Measurements from ENCODE around the gene C12orf42. TPM values are rescaled to one million over a fixed set of nuclear protein-coding genes. Genes with fewer than 3 reads are reported as not detected.

The C12orf42 gene
- total and polyA plus RNA-seq, 4 experiments from 2014 or later: 4.5 to 12.8 (median 6.5) TPM

GRCh38 chr12:103513875-103514274 is 18.1 kb upstream of the C12orf42 start:
- Histone ChIP-seq H3K4me3 (ENCODE audit: low read length in 2 of 2) (no peak overlapping the region), H3K9me3 (ENCODE audit: control insufficient read depth in 1 of 2, low read length in 2 of 2) (no peaks in the 10 kb centered on the region), H3K36me3 (ENCODE audit: insufficient read depth, low read length) (no peaks in the 10 kb centered on the region), H3K4me1 (ENCODE audit: insufficient read depth, low read length) (no peaks in the 10 kb centered on the region), H3K27ac (ENCODE audit: low read depth, low read length) (no peak overlapping the region), H3K27me3 (ENCODE audit: insufficient read depth, low read length) (no peaks in the 10 kb centered on the region)
- intact Hi-C loops (cut with micrococcal nuclease): no loop called here
- H3K4me3 Mint-ChIP-seq: no peak overlapping the region
- ChIA-PET POLR2A (ENCODE audit: partially characterized antibody) (no interaction called here), CTCF (ENCODE audit: partially characterized antibody) (interaction anchor here (1.2 kb wide), 1 partner anchor 12 kb away, joined by 3 read pairs; no protein-coding TSS in a partner anchor)
- H3K9me3 Mint-ChIP-seq: no peaks in the 10 kb centered on the region
- no peaks in the 10 kb centered on the region for H3K4me1 Mint-ChIP-seq
- no peak for DNase-seq
- H3K27ac Mint-ChIP-seq: no peak overlapping the region
- H3K36me3 Mint-ChIP-seq: no peaks in the 10 kb centered on the region
- peaks cover 0 to 1% of the 10 kb centered on the region in 2 donors for H3K27me3 Mint-ChIP-seq

- Histone ChIP-seq H3K4me3 (ENCODE audit: low read length in 2 of 2) (no peak overlapping the region), H3K27ac (ENCODE audit: low read depth, low read length) (no peak overlapping the region), H3K4me1 (ENCODE audit: insufficient read depth, low read length) (no peaks in the 10 kb centered on the region), H3K36me3 (ENCODE audit: insufficient read depth, low read length) (no peaks in the 10 kb centered on the region), H3K27me3 (ENCODE audit: insufficient read depth, low read length) (no peaks in the 10 kb centered on the region), H3K9me3 (ENCODE audit: control insufficient read depth in 1 of 2, low read length in 2 of 2) (no peaks in the 10 kb centered on the region)
- Mint-ChIP-seq H3K27me3 (no peaks in the 10 kb centered on the region), H3K4me1 (peaks cover 0 to 4% (median 2%) of the 10 kb centered on the region in 4 donors), H3K36me3 (no peaks in the 10 kb centered on the region), H3K9me3 (peaks cover 0 to 2% (median 0%) of the 10 kb centered on the region in 8 donors), H3K27ac (peak overlapping the region in 1 of 7 donors; percentile 17), H3K4me3 (no peak overlapping the region)
- POLR2A ChIA-PET (ENCODE audit: partially characterized antibody): no interaction called here
- CTCF ChIA-PET (ENCODE audit: partially characterized antibody): interaction anchor here (0.8 to 3.3 kb wide), 3 partner anchors 43 to 557 kb away, joined by 4 to 16 read pairs (median 12); no protein-coding TSS in a partner anchor
- DNase-seq: peak in 1 of 5 donors; percentile 13
- intact Hi-C loops (cut with micrococcal nuclease): loop anchor here (2.0 kb wide), 1 partner anchor 105 kb away; no protein-coding TSS in a partner anchor
These were observed 9.8 kb upstream of the C12orf42 start for GRCh38 chr12:103505371-103506236.

GRCh38 chr12:103504606-103505005 is 8.8 kb upstream of the C12orf42 start:
- Histone ChIP-seq H3K36me3 (ENCODE audit: insufficient read depth, low read length) (no peaks in the 10 kb centered on the region), H3K27ac (ENCODE audit: low read depth, low read length) (no peak overlapping the region), H3K4me1 (ENCODE audit: insufficient read depth, low read length) (no peaks in the 10 kb centered on the region), H3K9me3 (ENCODE audit: control insufficient read depth in 1 of 2, low read length in 2 of 2) (no peaks in the 10 kb centered on the region), H3K27me3 (ENCODE audit: insufficient read depth, low read length) (no peaks in the 10 kb centered on the region), H3K4me3 (ENCODE audit: low read length in 2 of 2) (no peak overlapping the region)
- H3K27me3 Mint-ChIP-seq: no peaks in the 10 kb centered on the region
- H3K27ac Mint-ChIP-seq: no peak overlapping the region
- POLR2A ChIA-PET (ENCODE audit: partially characterized antibody): no interaction called here
- peak in 1 of 5 donors; percentile 24 for DNase-seq
- no peak overlapping the region for H3K4me3 Mint-ChIP-seq
- intact Hi-C loops (cut with micrococcal nuclease): loop anchor here (1.0 to 2.0 kb wide), 4 partner anchors 104 to 621 kb away; no protein-coding TSS in a partner anchor
- H3K36me3 Mint-ChIP-seq: no peaks in the 10 kb centered on the region
- H3K9me3 Mint-ChIP-seq: peaks cover 0 to 2% (median 0%) of the 10 kb centered on the region in 8 donors
- peaks cover 0 to 4% (median 2%) of the 10 kb centered on the region in 4 donors for H3K4me1 Mint-ChIP-seq
- CTCF ChIA-PET (ENCODE audit: partially characterized antibody): interaction anchor here (0.6 to 3.3 kb wide), 6 partner anchors 12 to 621 kb away, joined by 3 to 16 read pairs (median 4); no protein-coding TSS in a partner anchor

- peak overlapping the region in 1 of 7 donors; percentile 38 for H3K27ac Mint-ChIP-seq
- Histone ChIP-seq H3K9me3 (ENCODE audit: control insufficient read depth in 1 of 2, low read length in 2 of 2) (no peaks in the 10 kb centered on the region), H3K36me3 (ENCODE audit: insufficient read depth, low read length) (no peaks in the 10 kb centered on the region), H3K27ac (ENCODE audit: low read depth, low read length) (no peak overlapping the region), H3K27me3 (ENCODE audit: insufficient read depth, low read length) (no peaks in the 10 kb centered on the region), H3K4me3 (ENCODE audit: low read length in 2 of 2) (no peak overlapping the region), H3K4me1 (ENCODE audit: insufficient read depth, low read length) (no peaks in the 10 kb centered on the region)
- no peaks in the 10 kb centered on the region for H3K27me3 Mint-ChIP-seq
- no peak overlapping the region for H3K4me3 Mint-ChIP-seq
- H3K4me1 Mint-ChIP-seq: peaks cover 0 to 4% (median 2%) of the 10 kb centered on the region in 4 donors
- no peaks in the 10 kb centered on the region for H3K36me3 Mint-ChIP-seq
- POLR2A ChIA-PET (ENCODE audit: partially characterized antibody): no interaction called here
- intact Hi-C loops (cut with micrococcal nuclease): loop anchor here (1.0 to 2.0 kb wide), 4 partner anchors 103 to 621 kb away; no protein-coding TSS in a partner anchor
- CTCF ChIA-PET (ENCODE audit: partially characterized antibody): interaction anchor here (0.6 to 3.3 kb wide), 7 partner anchors 11 to 621 kb away, joined by 3 to 16 read pairs (median 3); no protein-coding TSS in a partner anchor
- H3K9me3 Mint-ChIP-seq: peaks cover 0 to 4% (median 0%) of the 10 kb centered on the region in 8 donors
- peak; percentile 46 to 63 (median 57) for DNase-seq
These were observed 8.0 kb upstream of the C12orf42 start for GRCh38 chr12:103503546-103504480.

GRCh38 chr12:103501447-103501846 is 5.7 kb upstream of the C12orf42 start:
- H3K4me3 ChIP-seq (ENCODE audit: low read length in 2 of 2): no peak overlapping the region
- no peaks in the 10 kb centered on the region for H3K4me1 ChIP-seq (ENCODE audit: insufficient read depth, low read length)
- peaks cover 0 to under 1% of the 10 kb centered on the region in 2 donors for H3K27me3 Mint-ChIP-seq
- no peaks in the 10 kb centered on the region for H3K36me3 ChIP-seq (ENCODE audit: insufficient read depth, low read length)
- DNase-seq: no peak
- H3K27ac ChIP-seq (ENCODE audit: low read depth, low read length): no peak overlapping the region
- H3K9me3 Mint-ChIP-seq: peaks cover 0 to 6% (median 0%) of the 10 kb centered on the region in 8 donors
- H3K4me1 Mint-ChIP-seq: peaks cover 0 to 5% (median 2%) of the 10 kb centered on the region in 4 donors
- no peak overlapping the region for H3K4me3 Mint-ChIP-seq
- ChIA-PET POLR2A (ENCODE audit: partially characterized antibody) (no interaction called here), CTCF (ENCODE audit: partially characterized antibody) (interaction anchor here (1.4 to 1.7 kb wide), 5 partner anchors 12 to 618 kb away, joined by 3 to 13 read pairs (median 4); no protein-coding TSS in a partner anchor)
- H3K36me3 Mint-ChIP-seq: no peaks in the 10 kb centered on the region
- no peaks in the 10 kb centered on the region for H3K9me3 ChIP-seq (ENCODE audit: control insufficient read depth in 1 of 2, low read length in 2 of 2)
- no peak overlapping the region for H3K27ac Mint-ChIP-seq
- no peaks in the 10 kb centered on the region for H3K27me3 ChIP-seq (ENCODE audit: insufficient read depth, low read length)
- intact Hi-C loops (cut with micrococcal nuclease): no loop called here

GRCh38 chr12:103499571-103499970 is 3.8 kb upstream of the C12orf42 start:
- ChIA-PET CTCF (ENCODE audit: partially characterized antibody) (no interaction called here), POLR2A (ENCODE audit: partially characterized antibody) (no interaction called here)
- Mint-ChIP-seq H3K27me3 (peaks cover 5 to 7% of the 10 kb centered on the region in 2 donors), H3K9me3 (peaks cover 0 to 6% (median under 1%) of the 10 kb centered on the region in 8 donors), H3K4me1 (peaks cover 8 to 16% (median 12%) of the 10 kb centered on the region in 4 donors), H3K36me3 (peaks cover 0 to 1% of the 10 kb centered on the region in 2 donors), H3K4me3 (no peak overlapping the region), H3K27ac (peak overlapping the region in 1 of 7 donors; percentile 2)
- Histone ChIP-seq H3K27ac (ENCODE audit: low read depth, low read length) (no peak overlapping the region), H3K4me3 (ENCODE audit: low read length in 2 of 2) (no peak overlapping the region), H3K27me3 (ENCODE audit: insufficient read depth, low read length) (peaks cover 4% of the 10 kb centered on the region), H3K9me3 (ENCODE audit: control insufficient read depth in 1 of 2, low read length in 2 of 2) (no peaks in the 10 kb centered on the region), H3K36me3 (ENCODE audit: insufficient read depth, low read length) (no peaks in the 10 kb centered on the region), H3K4me1 (ENCODE audit: insufficient read depth, low read length) (peaks cover 8% of the 10 kb centered on the region)
- peak in 1 of 5 donors; percentile 9 for DNase-seq
- intact Hi-C loops (cut with micrococcal nuclease): loop anchor here (5.0 kb wide), 2 partner anchors 343 to 608 kb away; partner anchors contain the start of gene NT5DC3

Measured in CD4-positive, alpha-beta memory T cell (primary cell).